ENCODE measurements around the gene ERCC4. TPM values are rescaled to one million over a fixed set of nuclear protein-coding genes. Genes with fewer than 3 reads are reported as not detected.

ERCC4 gene
- total RNA-seq, 1 experiment from 2014 or later, result 16.0 TPM

GRCh38 chr16:13984794-13985193, 64.8 kb downstream of the ERCC4 start:
- DNase-seq (ENCODE audit: extremely low read depth, low read depth), result no peak

DNA sequence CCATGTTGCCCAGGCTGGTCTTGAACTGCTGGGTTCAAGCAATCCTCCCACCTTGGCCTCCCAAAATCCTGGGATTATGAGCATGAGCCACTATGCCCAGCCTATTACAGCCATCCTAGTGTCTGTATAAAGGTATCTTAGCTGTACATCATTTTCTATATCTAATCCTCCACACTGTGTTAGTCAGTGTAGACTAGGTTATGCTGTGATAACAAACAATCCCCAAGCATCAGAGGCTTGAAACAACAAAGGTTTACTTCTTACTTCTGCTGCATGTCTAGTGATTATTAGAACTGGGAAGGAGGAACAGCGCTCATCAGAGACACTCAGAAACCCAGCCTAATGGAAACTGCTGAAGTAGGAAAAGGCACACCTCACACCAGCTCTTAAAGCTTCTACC, 68.1 kb downstream of the ERCC4 start:
- no peak for DNase-seq (ENCODE audit: extremely low read depth, low read depth)

GRCh38 chr16:13992322-13992721, 72.4 kb downstream of the ERCC4 start:
- DNase-seq (ENCODE audit: extremely low read depth, low read depth), result no peak

GRCh38 chr16:13992976-13993375, 73.0 kb downstream of the ERCC4 start:
- no peak for DNase-seq (ENCODE audit: extremely low read depth, low read depth)

- DNase-seq (ENCODE audit: extremely low read depth, low read depth), result no peak
These were observed 74.5 kb downstream of the ERCC4 start for GRCh38 chr16:13994239-13995106.

DNA sequence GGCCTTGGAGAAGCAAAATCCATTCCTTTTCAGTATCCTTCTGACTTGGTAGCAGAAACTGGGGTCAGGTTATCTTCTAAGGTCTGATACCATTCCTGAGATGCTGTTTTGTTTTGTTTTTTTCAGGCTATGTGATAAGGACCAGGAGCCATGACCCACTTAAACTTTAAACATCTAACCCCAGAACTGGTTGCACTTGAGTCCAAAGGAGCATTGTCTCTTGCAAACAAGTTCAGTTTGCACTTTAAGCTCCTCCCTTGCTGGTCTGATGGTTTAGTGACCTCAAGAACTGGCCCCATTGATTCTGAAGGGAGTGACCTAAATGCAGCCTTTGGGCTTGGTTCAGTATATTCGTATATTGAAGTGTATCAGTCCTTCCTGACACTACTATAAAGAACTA, 75.2 kb downstream of the ERCC4 start:
- no peak for DNase-seq (ENCODE audit: extremely low read depth, low read depth)

GRCh38 chr16:13996778-13997288, 76.9 kb downstream of the ERCC4 start:
- no peak for DNase-seq (ENCODE audit: extremely low read depth, low read depth)

DNA sequence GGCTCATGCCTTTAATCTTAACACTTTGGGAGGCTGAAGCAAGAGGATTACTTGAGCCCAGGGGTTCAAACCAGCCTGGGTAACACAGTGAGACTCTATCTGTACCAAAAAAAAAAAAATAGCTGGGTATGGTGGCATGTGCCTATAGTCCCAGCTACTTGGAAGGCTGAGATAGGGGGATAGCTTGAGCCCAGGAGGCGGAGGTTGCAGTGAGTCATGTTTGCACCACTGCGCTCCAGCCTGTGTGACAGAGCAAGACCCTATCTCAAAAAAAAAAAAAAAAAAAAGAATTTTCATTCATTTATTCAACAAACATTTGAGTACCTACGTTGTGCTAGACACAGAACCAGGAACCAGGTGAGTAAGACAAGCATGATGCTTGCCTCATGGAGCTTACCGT, 77.6 kb downstream of the ERCC4 start:
- no peak for DNase-seq (ENCODE audit: extremely low read depth, low read depth)

GRCh38 chr16:13997933-13998332, 78.0 kb downstream of the ERCC4 start:
- DNase-seq (ENCODE audit: extremely low read depth, low read depth), result no peak

DNA sequence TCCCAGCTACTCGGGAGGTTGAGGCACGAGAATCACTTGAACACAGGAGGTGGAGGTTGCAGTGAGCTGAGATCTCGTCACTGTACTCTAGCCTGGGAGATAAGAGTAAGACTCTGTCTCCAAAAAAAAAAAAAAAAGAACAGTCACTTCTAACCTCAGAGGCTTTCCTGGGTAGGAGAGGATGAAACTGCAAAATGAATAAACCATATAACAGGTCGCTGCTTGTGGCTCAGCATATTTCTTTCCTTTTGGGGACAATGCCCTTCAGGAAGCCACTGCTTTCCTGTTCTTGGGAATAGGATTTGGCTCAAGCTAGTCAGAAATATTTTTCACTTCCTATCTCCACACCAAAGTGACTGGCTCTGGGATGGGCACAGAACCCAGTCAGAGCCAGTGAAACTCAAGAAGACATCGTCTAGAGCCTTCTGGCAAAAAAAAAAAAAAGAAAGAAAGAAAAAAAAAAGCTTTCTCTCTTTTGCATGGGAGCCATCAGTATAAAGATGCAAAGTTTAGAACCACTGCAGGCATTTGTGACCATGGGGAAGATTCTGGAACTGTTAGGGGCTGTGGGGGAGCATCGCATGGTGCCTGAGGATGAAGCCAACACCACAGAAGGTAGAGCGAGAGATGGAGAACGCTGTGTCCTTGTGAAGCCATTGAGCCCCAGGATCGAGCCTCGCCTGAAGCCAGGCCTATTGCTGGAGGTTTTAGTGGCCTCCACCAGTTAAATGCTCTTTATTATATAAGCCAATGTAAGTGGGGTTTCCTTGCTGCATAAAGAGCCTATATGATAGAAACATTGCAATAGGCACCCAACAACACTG, 79.3 kb downstream of the ERCC4 start:
- DNase-seq (ENCODE audit: extremely low read depth, low read depth), result no peak

- no peak for DNase-seq (ENCODE audit: extremely low read depth, low read depth)
These were observed 80.0 kb downstream of the ERCC4 start for GRCh38 chr16:13999895-14000425.

DNA sequence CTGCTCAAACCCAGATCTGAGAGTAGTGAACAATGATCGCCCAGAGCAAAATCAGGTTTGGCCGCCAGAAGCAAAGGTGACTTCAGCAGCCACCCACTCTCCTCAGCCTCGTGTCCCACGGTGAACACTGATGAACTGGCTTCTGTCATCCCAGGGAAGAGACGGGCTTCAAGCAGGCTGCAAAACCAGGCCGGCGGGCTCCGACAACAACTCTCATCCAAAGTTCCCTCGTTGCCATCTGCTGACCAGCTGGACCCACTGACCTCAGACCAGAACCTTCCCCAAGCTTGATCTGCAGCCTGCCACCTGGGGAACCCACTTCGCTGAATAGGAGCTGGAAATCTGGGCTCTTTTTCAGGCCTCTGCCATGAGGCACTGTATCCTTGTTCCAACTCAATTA, 81.6 kb downstream of the ERCC4 start:
- no peak for DNase-seq (ENCODE audit: extremely low read depth, low read depth)

Other genes with a start within 250 kb of the ERCC4 start
- 7.2 and 7.3 TPM in 2 replicates for gene MRTFB, start 151.2 kb downstream of the ERCC4 start, total RNA-seq (2014; rRNA removed; shearing (Covaris generic))

All from NCI-H460 (cell line).